Midbrain (tissue), 1 donor: Measurements from ENCODE around the gene CDH26.
"Not testable (repeated sequence)": the region's sequence is repeated elsewhere in the genome, so short reads cannot be mapped to it uniquely, and the experiment has no call there.

ENCODE experiments used
- DNase-seq: peaks from one replicate; lab custom pipeline; 2025; lab: John Stamatoyannopoulos, UW

The CDH26 gene

GRCh38 chr20:59940956-59941294, 17.3 kb upstream of the CDH26 start:
- no peak for DNase-seq

- no peak for DNase-seq
Measured at GRCh38 chr20:59942245-59942644, 16.0 kb upstream of the CDH26 start.

DNA sequence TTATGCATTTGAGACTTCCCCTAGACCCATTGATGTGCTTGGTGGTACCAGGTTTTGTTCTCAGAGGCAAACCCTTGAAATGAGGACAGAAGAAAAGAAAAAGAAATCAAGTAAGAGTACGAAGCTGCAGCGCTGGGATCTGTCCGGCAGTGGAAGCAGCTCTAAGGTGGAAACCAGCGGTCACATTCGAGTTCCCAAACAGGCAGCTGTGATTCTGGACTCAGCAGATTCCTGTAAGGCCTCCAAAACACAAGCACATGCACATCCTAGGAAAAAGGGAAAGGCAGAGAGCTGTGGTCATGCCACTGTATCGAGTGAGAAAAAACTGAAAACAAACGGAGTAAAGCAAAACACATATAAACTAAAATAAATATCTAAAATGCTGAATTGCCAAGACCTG, 13.5 kb upstream of the CDH26 start:
- peak; percentile 22 for DNase-seq

- no peak for DNase-seq
Measured at GRCh38 chr20:59945175-59945574, 13.0 kb upstream of the CDH26 start.

GRCh38 chr20:59945731-59946130, 12.5 kb upstream of the CDH26 start:
- DNase-seq, result no peak

GRCh38 chr20:59947376-59947775, 10.8 kb upstream of the CDH26 start:
- no peak for DNase-seq

DNA sequence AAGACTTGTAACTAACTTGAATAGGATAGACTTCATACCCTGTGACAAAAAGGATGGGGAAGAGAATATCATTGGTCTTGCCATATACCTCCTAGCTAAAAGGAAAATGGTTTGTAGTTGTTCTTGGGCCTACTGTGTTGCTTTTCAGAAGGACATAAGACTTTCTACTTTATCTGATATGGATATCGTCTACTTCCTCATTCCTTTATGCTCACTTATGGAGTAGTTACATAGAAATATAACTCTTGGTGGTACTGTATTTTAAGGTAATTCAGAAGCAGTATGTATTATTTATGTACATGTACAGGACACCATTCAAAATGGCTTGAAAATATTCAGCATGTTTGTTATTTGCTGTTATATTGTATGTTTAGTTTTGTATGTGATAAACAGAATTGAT, 10.0 kb upstream of the CDH26 start:
- DNase-seq, result no peak

GRCh38 chr20:59948828-59949720, 9.1 kb upstream of the CDH26 start:
- DNase-seq, result peak; percentile 80

DNA sequence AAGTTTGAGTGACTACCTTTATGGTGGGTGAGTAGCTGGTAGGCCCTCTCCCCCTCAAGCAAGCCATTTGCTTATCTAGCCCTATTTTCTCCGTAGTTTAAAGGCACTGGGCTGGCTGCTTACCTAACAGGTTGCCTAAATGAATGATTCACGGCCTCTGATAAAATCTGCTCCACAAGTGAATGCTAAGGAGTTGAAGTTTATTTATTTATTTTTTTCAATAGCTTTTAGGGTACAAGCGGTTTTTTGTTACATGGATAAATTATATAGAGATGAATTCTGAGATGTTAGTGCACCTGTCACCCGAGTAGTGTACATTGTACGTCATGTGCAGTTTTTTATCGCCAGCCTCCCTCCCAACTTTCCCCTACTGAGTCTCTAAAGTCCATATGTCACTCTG, 8.3 kb upstream of the CDH26 start:
- no peak for DNase-seq

DNA sequence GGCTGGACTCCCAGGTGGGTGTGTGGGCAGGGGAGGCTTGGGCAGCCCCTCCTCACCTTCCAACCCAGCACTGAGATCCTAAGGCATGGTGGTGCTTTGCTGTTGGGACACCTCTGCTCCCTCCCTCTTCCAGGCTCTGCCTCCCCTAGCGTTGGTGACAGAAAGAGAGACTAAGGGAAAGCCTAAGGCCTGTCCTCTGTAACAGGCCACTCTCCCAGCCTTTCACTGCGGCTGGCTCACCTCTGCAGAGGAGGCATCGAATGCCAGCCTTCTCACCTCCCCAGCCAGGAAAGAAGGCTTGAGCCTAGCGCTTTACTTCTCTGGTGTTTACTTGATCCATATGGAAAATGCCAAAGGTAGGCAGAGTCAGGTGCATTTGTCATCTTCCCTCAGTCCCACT, 3.5 kb upstream of the CDH26 start:
- DNase-seq, result no peak

DNA sequence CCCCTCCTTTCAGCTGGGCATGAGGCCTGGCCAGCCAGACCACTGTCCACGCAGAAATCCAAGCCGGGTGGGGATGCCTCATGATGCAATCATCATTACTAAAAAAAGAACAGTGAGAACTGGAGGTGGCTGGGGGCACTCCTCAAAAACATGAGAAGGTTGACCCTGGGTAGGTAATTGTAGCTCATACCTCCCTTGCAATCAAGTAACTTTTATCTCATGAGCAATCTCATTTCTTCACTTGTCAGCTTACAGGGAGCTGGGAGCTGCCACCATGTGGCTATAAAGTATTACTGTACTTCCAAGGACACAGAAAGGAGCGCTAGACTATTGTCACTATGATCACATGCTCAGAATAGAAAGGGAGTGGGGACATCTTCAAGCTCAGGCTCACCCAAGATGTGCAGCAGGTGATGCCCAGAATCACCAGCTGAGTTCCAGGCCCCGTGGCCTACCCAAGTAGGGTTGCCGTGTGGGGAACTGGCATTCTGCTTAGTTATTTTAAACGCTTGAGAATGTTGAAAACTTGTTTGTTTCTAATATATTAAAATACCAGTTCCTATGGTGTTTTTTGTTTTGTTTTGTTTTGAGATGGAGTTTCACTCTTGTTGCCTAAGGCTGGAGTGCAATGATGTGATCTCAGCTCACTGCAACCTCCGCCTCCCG, 3.0 kb upstream of the CDH26 start:
- DNase-seq, result peak; percentile 56

DNA sequence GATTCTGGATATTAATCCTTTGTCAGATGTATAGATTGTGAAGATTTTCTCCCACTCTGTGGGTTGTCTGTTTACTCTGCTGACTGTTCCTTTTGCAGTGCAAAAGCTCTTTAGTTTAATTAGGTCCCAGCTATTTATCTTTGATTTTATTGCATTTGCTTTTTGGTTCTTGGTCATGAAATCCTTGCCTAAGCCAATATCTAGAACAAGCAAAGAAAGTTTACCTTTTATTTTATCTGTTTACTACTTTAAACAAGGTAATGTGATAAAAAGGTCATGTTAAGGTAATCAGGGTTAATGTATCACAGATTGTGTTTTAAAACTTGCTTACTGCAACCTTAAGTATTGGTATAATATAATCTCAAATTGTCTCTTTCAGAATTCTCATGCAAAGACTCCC, 655 bp upstream of the CDH26 start:
- DNase-seq, result not testable (repeated sequence)

GRCh38 chr20:59958626-59959025, 403 bp downstream of the CDH26 start:
- no peak for DNase-seq

DNA sequence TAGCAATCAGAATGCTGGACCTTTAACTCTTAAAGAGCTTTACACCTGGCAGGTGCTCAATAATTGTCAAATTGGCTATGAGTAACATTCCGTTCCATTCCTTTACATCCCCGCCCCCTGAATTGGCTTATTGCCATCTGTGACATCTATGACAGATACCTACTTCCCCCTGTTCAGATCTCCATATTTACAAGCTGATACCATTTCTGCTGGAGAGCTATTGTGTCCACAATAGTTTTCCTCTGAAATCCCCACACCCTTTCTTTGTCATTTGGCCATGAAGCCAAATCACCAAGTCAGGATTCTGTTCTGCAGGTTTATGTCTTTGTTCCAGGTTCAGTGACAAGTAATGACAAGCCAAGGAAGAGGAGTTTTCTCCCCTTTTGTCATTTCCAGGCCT, 3.2 kb downstream of the CDH26 start:
- DNase-seq, result no peak

- DNase-seq, result no peak
Measured at GRCh38 chr20:59962155-59962554, 3.9 kb downstream of the CDH26 start.

- DNase-seq, result peak; percentile 80
Measured at GRCh38 chr20:59966428-59966827, 8.2 kb downstream of the CDH26 start.

DNA sequence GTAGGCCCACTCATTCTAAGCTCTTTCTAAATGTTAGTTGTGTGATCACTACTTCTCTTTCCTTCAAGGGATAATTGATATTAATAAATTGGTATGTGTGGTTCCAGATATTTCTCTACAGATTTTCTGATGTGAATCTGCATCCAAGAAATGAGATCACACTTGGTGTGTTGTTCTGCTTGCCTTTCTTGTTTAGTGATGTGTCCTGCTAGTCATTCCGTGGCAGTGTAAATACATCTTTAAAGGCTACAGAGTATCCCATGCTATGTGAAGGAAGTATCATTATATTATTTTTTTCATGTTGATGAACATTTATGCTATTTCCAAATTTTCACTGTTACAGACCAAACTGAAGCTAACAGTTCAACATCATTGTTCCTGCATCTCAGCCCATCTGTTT, 13.2 kb downstream of the CDH26 start:
- no peak for DNase-seq

- no peak for DNase-seq
Measured at GRCh38 chr20:59972037-59972801, 14.0 kb downstream of the CDH26 start.

GRCh38 chr20:59976156-59976782, 18.0 kb downstream of the CDH26 start:
- no peak for DNase-seq

DNA sequence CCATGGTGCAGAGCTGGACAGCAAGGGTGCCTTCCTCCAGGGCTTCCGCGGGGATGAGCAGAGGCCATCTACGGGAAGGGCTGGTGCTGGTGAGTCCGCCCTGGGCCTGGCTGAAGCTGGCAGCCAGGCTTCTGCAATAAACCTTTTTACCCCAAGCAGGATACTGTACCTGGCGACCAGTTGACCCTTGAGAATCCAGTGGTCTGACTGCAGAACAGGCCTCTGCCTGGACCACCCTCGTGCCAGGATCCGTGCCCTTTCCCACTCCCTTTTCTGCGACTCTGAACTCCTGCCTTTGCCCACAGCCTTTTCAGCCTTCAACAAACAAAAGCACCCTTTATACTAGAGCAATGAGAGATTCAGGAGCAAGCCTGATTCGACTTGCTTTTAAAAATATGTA, 18.9 kb downstream of the CDH26 start:
- peak; percentile 42 for DNase-seq

DNA sequence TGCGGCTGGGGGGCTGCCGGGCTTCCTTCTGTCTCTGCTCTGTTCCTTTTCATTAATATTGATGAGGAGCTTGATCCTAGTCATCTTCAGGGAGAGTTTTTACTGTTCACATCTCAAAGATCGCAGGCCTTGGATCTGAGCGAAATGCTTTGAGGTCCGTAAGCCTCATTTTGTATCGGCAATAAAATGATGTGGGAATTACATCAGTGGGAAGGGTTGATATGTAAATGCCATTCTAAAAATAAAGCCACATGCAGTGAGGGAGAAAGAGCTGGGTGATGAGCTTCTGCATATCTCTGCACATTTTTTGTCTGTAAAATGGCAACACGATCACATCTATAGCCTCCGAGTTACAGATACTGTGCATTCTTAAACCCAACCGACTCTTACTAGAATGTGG, 24.9 kb downstream of the CDH26 start:
- no peak for DNase-seq

GRCh38 chr20:59984541-59984940, 26.3 kb downstream of the CDH26 start:
- DNase-seq, result no peak
